ENCODE results near the gene ZNF227. TPM values are rescaled to one million over a fixed set of nuclear protein-coding genes. Genes with fewer than 3 reads are reported as not detected.

Gene ZNF227
- total RNA-seq, 2 donors from 2014 or later: 13.9 to 17.8 TPM

DNA sequence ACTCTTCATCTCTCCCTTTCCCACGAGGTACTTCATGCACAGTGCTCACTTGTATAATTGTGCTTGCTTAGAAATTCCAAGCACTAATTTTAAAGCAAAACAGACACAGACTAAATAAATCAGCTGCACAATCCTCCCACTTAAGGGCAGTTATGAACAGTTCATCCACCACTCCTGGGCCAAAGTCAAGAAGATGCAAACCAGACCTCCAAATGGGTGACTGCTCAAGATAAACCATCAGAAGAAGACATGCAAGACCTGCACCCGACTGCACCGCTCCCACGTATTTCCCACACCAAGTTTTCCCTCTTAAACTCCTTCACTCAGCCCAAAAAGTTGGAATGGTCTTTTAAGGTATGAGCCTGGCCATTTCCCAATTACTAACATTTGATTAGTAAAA, 72.6 kb downstream of the ZNF227 start:
- H3K27ac ChIP-seq: no peak overlapping the region
- H3K4me1 ChIP-seq (ENCODE audit: control insufficient read depth in 1 of 2, low read depth in 2 of 2): no peaks in the 10 kb centered on the region
- no peaks in the 10 kb centered on the region for H3K27me3 ChIP-seq (replicated peaks; ENCODE audit: insufficient read depth)
- peaks cover 91% of the 10 kb centered on the region for H3K9me3 ChIP-seq
- H3K4me3 ChIP-seq: no peak overlapping the region
- ATAC-seq (ENCODE audit: insufficient number of reproducible peaks, low FRiP score, low read depth): no peak
- DNase-seq (ENCODE audit: low spot score): no peak
- H3K36me3 ChIP-seq: peaks cover 31% of the 10 kb centered on the region
- TF ChIP-seq, protein P1, sequence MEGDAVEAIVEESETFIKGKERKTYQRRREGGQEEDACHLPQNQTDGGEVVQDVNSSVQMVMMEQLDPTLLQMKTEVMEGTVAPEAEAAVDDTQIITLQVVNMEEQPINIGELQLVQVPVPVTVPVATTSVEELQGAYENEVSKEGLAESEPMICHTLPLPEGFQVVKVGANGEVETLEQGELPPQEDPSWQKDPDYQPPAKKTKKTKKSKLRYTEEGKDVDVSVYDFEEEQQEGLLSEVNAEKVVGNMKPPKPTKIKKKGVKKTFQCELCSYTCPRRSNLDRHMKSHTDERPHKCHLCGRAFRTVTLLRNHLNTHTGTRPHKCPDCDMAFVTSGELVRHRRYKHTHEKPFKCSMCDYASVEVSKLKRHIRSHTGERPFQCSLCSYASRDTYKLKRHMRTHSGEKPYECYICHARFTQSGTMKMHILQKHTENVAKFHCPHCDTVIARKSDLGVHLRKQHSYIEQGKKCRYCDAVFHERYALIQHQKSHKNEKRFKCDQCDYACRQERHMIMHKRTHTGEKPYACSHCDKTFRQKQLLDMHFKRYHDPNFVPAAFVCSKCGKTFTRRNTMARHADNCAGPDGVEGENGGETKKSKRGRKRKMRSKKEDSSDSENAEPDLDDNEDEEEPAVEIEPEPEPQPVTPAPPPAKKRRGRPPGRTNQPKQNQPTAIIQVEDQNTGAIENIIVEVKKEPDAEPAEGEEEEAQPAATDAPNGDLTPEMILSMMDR (IDR thresholded peaks at IDR 0.05): no peak

Other genes with a start within 250 kb of the ZNF227 start
- 10 to 100 TPM in 1 of 2 donors, 1 to 10 TPM in 1; 2.0 to 15.2 TPM for gene ZNF155, start 228.3 kb upstream of the ZNF227 start, total RNA-seq
- 1 to 10 TPM; 7.3 to 7.9 TPM for gene ZNF230, start 209.6 kb upstream of the ZNF227 start, total RNA-seq
- 1 to 10 TPM; 1.8 to 4.7 TPM for gene ZNF222, start 187.2 kb upstream of the ZNF227 start, total RNA-seq
- 1 to 10 TPM; 2.0 to 6.6 TPM for gene ZNF223, start 160.5 kb upstream of the ZNF227 start, total RNA-seq
- gene ZNF284, start 140.4 kb upstream of the ZNF227 start, total RNA-seq: 1 to 10 TPM; 2.0 to 2.1 TPM
- gene ZNF224, start 118.2 kb upstream of the ZNF227 start, total RNA-seq: 10 to 100 TPM; 33.7 to 34.9 TPM
- gene ZNF225, start 99.1 kb upstream of the ZNF227 start, total RNA-seq: 1 to 10 TPM; 2.2 to 8.3 TPM
- gene ZNF234, start 71.0 kb upstream of the ZNF227 start, total RNA-seq: 1 to 10 TPM; 6.4 to 8.7 TPM
- gene ZNF226, start 47.4 kb upstream of the ZNF227 start, total RNA-seq: 10 to 100 TPM in 1 of 2 donors, 1 to 10 TPM in 1; 9.7 to 14.6 TPM
- gene ZNF233, start 47.4 kb downstream of the ZNF227 start, total RNA-seq: under 1 TPM; 0.21 to 0.81 TPM
- gene ZNF235, start 92.5 kb downstream of the ZNF227 start, total RNA-seq: 10 to 100 TPM in 1 of 2 donors, 1 to 10 TPM in 1; 6.9 to 12.6 TPM
- gene ZNF112, start 144.1 kb downstream of the ZNF227 start, total RNA-seq: 1 to 10 TPM; 4.7 to 5.0 TPM
- gene ZNF285, start 189.1 kb downstream of the ZNF227 start, total RNA-seq: under 1 TPM; 0.27 to 0.28 TPM
- 1 to 10 TPM; 2.3 to 4.1 TPM for gene ZNF229, start 235.9 kb downstream of the ZNF227 start, total RNA-seq